GM18498 (cell line): Measurements from ENCODE around the gene CEACAM3.
"Not testable (repeated sequence)": the region's sequence is repeated elsewhere in the genome, so short reads cannot be mapped to it uniquely, and the experiment has no call there.

Source experiments
- ATAC-seq: cut with Tn5 transposase; IDR thresholded peaks from one replicate; pipeline ENCODE4 v1.9.1; 2021; ENCODE audit warnings: mild to moderate bottlenecking, moderate library complexity; ENCODE audit not compliant: unreplicated experiment

The CEACAM3 gene

DNA sequence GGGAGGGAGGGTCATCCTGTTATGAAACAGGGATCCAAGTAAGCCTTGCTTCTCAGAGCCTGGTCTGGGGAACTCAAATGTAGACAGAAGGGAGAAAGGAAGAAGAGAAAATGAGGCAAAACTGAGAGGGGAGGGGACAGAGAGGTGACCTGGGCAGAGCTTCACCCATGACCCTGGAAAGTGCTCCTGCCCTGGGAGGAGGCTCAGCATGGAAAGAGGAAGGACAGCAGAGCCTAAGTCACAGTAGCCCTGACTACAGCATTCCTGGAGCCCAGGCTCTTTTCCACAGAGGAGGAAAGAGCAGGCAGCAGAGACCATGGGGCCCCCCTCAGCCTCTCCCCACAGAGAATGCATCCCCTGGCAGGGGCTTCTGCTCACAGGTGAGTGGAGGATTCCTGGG, at the start of gene CEACAM3:
Gene CEACAM3, plus strand, starts transcription at position 226 of the 400 bp plus-strand sequence. Its CDS starts 91 bp downstream, at position 317.
- no peak for ATAC-seq

DNA sequence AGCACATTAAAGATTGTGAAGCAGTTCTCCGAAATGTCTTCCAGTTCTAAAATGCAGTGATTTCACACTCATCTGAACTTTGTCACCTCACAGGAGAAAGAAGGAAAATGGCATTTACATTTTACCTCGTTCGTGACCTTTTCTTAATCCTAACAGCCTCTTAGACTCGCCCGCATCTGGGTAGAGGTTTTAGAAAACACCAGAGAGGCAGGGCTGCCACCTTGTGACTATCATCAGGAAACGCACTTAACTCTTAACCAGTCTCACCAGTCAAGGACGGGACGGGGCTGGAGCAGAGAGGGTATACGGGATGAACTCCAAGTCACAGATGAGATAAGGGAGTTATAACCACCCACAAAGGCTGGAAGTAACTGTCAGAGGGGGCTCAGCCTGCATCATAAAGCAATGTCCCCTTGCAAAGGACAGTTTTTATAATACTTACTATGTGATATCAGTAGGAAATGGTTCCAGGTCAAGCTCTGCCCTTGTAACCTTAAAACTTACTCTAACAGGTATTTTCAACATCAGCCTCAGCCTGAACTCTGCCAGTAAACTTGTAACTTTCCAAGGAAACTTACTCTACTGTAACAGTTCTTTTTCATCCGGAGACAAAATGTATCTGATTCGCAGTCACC, 49.7 kb upstream of the CEACAM3 start:
- no peak for ATAC-seq

DNA sequence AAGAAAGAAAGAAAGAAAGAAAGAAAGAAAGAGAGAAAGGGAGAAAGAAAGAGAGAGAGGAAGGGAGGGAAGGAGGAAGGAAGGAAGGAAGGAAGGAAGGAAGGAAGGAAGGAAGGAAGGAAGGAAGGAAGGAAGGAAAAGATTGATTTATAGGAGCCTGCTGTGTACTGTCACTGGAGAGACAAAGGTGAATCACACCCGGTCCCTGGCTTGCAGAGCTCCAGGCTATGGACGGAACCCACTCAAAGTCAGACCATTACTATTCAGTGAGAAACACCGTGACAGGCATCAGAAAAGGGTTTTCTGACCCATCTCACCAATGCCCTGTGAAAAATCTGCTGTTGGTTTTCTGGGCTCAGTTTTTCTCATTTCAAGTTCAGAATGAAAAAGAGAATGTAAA, 48.4 kb upstream of the CEACAM3 start:
- no peak for ATAC-seq

- not testable (repeated sequence) for ATAC-seq
These were observed 45.9 kb upstream of the CEACAM3 start for GRCh38 chr19:41750248-41751134.

DNA sequence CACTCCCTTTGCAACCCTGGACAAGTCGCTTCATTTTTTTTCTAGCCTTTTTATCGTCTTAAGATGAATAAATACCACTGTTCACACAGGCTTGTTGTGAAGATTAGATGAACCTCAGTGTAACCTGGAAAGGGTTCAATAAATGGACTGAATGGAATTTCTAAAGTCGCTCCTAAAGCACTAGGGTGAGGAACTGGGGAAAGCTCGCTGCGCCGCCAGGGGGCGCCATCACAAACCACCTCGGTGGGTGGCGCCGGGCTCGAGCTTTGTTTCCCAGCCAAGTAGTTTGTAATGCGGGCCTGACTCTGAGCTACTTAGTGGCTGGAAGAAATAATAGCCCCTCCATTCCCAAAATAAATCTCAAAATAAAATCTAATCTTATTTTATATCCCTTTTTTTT, 43.2 kb upstream of the CEACAM3 start:
- no peak for ATAC-seq

DNA sequence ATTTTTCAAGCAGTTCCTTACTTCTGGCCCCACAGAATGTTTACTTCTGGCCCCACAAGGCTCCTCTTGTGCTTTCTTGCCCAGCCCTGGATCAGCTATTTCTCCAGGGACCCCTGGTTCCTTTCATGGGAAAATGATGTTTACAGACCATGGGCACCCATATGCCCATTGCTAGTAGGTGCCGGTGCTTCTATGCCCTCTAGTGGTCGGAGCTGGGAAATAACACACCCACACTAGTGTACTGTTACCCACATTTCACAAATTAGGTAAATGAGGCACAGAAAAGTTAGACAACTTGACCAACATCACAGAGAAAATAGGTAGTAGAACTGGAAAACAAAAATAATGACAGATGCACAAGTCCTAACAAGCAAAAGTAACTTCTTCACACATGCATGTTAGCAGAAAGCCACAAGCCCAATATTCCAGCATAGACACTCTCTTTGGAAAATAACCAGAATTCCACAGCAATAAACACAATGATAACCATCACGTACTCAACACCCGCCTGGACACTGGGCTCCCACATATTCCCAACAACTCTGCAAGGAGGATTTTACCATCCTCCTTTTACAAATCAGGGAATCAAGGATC, 42.4 kb upstream of the CEACAM3 start:
- ATAC-seq = no peak

DNA sequence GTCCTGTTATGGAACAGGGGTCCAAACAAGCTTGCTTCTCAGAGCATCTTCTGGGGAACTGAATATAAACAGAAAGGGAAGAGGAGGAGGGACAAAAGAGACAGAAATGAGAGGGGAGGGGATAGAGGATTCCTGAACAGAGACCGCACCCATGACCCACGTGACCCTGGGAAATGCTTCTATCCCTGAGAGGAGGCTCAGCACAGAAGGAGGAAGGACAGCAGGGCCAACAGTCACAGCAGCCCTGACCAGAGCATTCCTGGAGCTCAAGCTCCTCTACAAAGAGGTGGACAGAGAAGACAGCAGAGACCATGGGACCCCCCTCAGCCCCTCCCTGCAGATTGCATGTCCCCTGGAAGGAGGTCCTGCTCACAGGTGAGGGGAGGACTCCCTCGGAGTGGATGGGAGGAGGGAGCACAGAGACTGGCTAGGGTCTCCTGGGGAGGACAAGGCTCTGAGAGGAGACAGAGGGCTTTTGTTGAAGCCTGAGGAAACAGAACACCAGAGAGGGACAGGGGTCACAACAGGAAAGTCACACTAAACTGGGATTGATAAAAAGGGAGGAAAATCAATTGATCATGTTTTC, 41.0 kb upstream of the CEACAM3 start, which contains the start of gene CEACAM6:
Gene CEACAM6, plus strand, starts transcription at position 203 of the 586 bp plus-strand sequence. Its CDS starts 109 bp downstream, at position 312.
- ATAC-seq = no peak

DNA sequence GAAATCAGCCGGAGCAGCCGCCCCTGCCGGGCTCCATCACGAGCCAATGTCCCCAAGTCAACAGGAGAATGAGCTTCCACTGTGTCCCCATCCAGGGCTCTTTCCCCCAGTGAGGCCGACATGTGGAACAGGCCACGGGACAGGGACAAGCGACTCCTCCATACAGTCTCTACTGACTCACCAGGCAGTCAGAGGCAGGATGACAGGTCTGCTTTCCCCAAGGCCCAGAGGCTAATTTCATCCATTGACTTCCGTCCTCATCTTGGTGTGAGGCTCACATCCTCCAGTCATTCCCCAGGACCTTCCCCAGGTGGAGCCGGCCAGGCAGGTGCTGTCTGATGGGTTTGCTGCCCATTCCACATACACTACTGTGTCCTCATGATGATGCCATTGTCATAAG, 37.5 kb upstream of the CEACAM3 start:
- no peak for ATAC-seq

DNA sequence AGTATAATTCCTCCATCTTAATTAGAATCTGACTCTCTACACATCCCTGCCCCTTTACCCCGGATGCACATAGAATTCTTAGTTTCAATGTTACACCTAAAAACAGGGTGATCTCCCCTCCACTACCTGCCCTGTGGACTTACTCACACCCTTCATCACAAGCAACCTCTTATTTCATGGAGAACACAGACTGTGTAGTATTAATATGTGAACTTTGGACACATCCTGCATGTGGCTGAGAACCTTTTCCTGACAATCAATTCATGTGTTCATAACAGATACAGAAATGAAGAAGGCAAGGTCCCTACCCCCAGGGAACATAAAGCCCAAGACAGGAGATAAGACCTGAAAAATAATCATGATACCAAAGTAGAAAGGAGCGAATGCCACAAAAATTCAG, 29.3 kb upstream of the CEACAM3 start:
- no peak for ATAC-seq

DNA sequence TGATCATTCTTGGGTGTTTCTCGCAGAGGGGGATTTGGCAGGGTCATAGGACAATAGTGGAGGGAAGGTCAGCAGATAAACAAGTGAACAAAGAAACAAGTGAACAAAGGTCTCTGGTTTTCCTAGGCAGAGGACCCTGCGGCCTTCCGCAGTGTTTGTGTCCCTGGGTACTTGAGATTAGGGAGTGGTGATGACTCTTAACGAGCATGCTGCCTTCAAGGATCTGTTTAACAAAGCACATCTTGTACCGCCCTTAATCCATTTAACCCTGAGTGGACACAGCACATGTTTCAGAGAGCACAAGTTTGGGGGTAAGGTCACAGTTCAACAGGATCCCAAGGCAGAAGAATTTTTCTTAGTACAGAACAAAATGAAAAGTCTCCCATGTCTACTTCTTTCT, 28.3 kb upstream of the CEACAM3 start:
- not testable (repeated sequence) for ATAC-seq

- ATAC-seq = no peak
These were observed 26.8 kb upstream of the CEACAM3 start for GRCh38 chr19:41769608-41770007.

DNA sequence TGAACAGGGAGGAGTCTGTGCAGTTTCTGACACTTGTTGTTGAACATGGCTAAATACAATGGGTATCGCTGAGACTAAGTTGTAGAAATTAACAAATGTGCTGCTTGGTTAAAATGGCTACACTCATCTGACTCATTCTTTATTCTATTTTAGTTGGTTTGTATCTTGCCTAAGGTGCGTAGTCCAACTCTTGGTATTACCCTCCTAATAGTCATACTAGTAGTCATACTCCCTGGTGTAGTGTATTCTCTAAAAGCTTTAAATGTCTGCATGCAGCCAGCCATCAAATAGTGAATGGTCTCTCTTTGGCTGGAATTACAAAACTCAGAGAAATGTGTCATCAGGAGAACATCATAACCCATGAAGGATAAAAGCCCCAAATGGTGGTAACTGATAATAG, 25.0 kb upstream of the CEACAM3 start:
- no peak for ATAC-seq

- no peak for ATAC-seq
These were observed 21.8 kb upstream of the CEACAM3 start for GRCh38 chr19:41774515-41774980.

GRCh38 chr19:41776700-41777099, 19.7 kb upstream of the CEACAM3 start:
- ATAC-seq = no peak

- no peak for ATAC-seq
These were observed 12.8 kb upstream of the CEACAM3 start for GRCh38 chr19:41783612-41784011.

- no peak for ATAC-seq
These were observed 12.1 kb upstream of the CEACAM3 start for GRCh38 chr19:41784312-41784711.

DNA sequence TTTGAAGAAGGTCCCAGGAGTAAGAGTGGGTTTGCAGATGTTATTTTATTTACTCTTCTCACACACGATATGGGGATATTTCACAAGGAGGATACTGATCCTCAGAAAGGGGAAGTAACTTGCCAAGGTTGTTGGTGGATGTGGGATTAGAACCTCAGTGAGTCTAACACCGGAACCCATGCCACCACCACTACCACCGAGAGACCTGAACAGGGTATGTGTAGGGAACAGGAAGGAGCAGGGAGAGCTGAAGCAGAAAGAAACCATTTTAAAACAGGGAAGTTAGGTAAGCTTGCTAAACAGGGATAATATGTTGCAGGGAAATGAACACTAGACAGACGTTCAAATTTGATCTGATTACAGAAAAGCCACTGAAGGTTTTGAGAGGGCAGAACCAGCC, 11.6 kb upstream of the CEACAM3 start:
- ATAC-seq = no peak

GRCh38 chr19:41785653-41786052, 10.7 kb upstream of the CEACAM3 start:
- no peak for ATAC-seq

GRCh38 chr19:41787055-41787454, 9.3 kb upstream of the CEACAM3 start:
- no peak for ATAC-seq

- ATAC-seq = not testable (repeated sequence)
These were observed 7.9 kb upstream of the CEACAM3 start for GRCh38 chr19:41788518-41788917.

DNA sequence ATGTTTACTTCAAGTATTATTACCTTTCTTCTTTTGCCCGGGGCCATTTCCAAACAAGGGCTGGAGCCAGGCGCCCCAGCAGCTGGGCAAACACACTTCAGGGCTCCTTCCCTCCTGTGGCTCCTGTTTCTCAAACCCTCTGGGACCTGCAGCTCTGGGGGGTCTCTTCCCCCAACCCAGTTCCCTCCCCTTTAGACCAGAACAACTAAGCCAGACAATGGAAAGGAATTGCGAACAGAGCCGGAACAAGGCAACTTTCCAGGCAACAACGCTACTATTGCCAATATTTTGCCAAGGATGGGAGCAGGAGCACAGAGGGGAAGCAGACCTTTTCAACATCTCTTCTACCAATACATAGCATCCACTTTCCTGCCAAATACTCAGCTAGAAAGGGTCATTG, 7.3 kb upstream of the CEACAM3 start:
- ATAC-seq = not testable (repeated sequence)
